GM18508 (cell line): ENCODE data around the gene RABGAP1L.
"Not testable (repeated sequence)": the region's sequence is repeated elsewhere in the genome, so short reads cannot be mapped to it uniquely, and the experiment has no call there.

Source experiments
- ATAC-seq: cut with Tn5 transposase; IDR thresholded peaks from one replicate; pipeline ENCODE4 v1.9.1; 2021; ENCODE audit warnings: moderate number of reproducible peaks; ENCODE audit not compliant: insufficient read depth, unreplicated experiment

The RABGAP1L gene

GRCh38 chr1:174352883-174353608 is 193.7 kb downstream of the RABGAP1L start:
- no peak for ATAC-seq

DNA sequence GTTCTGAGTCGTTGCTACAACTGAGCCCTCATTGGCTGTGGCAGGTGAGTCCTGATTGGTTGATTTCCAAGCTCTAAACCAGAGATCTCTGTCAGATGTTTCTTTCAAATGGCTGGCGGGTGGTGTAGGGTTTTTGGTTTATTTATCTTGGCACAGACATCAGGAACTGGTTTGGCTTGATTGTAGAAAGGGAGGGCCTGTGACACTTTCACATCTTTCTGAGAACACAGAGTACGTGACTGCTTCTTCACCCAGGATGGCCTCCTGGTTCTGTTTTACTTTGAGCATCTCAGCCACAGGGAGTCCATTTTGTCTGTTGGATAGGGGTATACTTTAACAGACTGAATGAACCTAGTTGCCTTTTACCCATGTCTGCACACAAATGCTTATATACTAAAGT is 199.0 kb downstream of the RABGAP1L start:
- ATAC-seq: no peak

GRCh38 chr1:174358786-174359453 is 199.6 kb downstream of the RABGAP1L start:
- ATAC-seq: no peak

- no peak for ATAC-seq
Observed at GRCh38 chr1:174359454-174359805, 200.1 kb downstream of the RABGAP1L start.

DNA sequence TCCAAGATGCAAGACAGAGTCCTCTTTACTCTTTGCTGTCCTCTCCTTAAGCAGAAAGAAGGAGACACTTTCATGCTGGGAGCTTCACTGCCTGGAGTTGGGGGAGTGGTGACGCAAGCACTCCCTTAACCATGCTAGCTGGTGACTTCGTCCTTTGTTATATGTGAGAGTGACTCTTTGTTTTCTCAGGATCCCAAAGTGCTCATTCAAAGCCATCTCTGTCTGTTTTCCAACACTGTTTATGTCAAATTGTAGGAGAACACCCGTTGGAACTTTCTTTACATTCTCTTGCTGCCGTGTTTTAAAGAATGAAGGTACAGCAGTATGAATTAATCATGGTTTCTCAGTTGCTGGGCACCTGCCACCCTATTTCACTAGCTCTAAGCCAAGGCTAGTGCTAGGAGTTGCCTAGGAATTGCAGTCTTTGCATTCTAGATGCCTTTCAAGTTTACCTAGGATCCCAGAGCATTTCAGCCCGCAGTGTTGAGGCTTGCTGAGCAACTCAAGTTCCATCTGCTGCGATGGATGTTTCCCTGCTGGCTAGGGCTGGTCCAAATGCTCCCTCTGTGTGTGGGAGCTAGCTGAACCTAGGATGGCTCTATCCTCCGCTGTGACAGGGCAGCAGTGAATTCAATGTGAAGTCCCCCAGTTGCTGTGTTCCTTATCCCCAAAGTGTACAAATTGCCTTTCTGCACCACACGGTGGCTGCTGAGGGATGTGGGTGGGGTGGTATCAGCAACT is 205.8 kb downstream of the RABGAP1L start:
- no peak for ATAC-seq

GRCh38 chr1:174366946-174367345 is 207.6 kb downstream of the RABGAP1L start:
- no peak for ATAC-seq

DNA sequence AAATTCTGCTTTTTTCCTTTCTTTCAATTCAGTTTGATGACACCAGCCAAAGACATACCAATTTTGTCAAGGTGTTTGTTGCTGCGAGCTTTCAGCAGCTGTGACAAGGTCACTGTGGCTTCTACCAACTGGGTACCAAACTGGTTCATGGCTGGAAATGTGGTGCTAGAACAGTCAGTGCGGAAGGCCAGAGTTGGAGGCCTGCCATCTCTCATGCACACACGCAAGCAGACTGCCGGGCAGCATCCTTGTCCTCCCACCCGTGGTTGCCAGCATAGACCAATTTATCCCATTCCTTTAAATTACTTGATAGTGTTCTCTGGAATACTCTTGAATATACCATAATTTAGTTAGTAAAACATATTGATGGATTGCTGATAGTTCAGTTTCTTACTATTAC is 208.6 kb downstream of the RABGAP1L start:
- ATAC-seq: no peak

DNA sequence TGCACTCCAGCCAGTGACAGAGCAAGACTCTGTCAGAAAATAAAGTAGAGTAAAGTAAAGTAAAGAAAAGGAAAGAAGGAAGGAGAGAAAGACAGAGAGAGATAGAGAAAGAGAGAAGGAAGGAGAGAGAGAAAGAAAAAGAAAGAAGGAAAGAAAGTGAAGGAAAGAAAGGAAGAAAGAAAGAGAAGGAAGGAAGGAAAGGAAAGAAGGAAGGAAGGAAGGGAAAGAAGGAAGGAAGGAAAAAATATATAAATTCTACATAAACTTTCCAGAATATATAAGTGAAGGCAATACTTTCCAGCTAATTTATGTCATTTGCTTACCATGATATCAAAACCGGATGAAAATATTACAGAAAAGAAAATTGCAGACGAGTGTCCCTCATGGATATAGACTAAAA is 216.7 kb downstream of the RABGAP1L start:
- ATAC-seq: no peak

GRCh38 chr1:174391716-174392115 is 232.4 kb downstream of the RABGAP1L start:
- no peak for ATAC-seq

DNA sequence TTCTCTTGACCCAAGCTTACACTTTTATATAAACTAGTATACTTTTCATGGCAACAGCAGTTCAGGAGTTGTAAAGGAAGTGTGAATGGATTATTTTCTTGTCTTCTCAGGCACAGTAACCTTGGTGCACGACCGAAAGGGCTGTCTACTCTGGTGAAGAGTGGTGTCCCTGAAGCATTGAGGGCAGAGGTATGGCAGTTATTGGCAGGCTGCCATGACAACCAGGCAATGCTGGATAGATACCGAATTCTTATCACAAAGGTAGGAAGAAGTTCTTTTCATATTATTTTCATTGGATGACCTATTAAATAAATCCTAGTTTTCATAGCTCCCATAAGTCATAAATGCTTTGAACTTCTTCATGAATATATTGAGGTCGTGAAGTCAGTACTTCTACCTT is 234.6 kb downstream of the RABGAP1L start:
- ATAC-seq: no peak

DNA sequence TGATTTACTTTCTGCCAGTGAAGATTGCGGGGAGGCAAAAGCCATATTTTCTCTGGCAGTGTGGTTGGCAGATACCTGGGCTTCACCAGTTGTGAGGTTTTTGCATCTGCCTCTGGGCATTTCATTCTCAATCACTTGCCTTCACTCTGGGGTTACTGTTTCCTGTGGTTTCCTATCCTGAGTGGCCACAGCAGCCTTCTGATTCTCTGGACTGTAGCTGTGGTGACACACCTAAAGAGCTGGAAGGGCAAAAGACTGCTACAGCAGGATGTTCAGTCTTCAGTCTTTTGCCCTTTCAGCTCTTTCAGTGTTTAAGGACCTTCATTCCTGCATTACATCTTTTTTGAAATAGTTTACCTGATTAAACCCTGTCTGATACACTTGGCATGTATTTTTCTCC is 237.9 kb downstream of the RABGAP1L start:
- no peak for ATAC-seq

DNA sequence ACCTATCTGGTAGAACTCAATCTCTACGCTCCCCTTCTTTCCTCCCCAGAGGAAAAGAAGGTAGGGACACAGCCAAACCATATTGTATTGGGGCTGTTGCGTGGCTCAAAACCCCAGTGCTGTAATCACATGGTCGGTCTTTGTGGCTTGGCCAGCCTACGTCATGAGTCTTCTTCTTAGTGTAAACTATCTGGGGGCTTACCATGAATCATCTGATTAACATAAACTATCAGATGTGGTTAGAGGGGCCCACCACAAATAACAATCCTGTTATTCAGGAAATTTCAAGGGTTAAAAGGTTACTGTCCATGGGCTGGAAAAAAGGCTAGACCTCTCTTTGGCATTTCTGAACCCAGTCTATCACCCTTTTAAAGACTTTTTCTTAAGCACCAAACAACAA is 238.9 kb downstream of the RABGAP1L start:
- peak; percentile 43 for ATAC-seq

DNA sequence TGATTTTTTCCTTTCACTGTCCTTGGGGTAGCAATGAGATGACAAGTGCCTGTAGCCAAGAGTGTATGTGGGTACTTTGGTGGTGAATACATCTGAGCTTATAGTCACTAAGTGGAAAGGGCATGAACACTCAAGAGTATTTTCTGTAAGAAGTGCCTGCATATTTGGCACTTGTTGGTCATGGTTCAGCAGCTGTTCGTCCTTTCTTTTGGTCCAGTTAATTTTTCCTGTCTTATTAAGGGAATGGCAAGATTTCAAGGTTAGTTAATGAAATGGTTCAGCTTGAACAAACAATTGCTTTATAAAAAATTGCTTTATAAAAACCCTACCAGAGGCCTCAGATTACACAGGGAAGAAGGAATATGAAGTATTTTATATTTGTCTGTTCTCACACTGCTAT is 239.9 kb downstream of the RABGAP1L start:
- no peak for ATAC-seq

DNA sequence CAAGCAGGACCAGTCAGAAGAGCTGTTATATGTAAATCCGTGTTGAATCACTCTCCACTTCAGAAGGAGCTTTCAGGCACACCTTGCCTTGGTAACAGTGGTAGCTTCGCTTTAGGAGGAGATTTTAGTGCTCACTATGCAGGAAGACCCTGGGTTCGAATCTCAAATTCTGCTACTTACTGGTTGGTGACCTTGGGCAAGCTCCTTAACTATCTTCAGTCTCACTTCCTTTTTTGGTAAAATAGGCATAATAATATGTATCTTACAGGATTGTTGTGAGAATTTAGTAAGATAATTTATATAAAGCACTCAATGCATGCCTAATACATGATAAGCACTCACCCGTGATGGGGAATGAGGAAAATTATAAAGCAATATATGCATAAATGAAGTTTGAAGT is 241.8 kb downstream of the RABGAP1L start:
- no peak for ATAC-seq

DNA sequence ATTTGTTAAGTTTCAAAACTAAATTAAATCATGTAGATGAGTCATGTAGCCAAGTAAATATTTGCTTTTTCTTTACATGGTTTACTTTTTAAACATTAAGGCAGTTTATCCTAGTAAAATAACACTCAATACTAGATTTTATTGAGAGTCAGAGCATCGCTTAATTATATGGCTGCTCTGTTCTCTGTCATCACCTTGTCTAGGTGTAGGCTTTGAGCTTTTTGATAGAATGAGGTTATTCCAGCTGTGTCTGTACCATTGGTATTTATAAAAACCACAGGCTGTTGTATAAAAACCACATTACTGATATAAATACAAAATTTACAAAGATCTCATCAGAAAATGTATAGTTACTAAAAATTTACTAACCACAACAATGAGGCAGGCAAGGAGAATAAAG is 245.9 kb downstream of the RABGAP1L start:
- ATAC-seq: no peak

GRCh38 chr1:174406421-174406820 is 247.1 kb downstream of the RABGAP1L start:
- ATAC-seq: no peak

- no peak for ATAC-seq
Observed at GRCh38 chr1:174407665-174408064, 248.3 kb downstream of the RABGAP1L start.

GRCh38 chr1:174408146-174408545 is 248.8 kb downstream of the RABGAP1L start:
- ATAC-seq: no peak

GRCh38 chr1:174409801-174410200 is 250.5 kb downstream of the RABGAP1L start:
- not testable (repeated sequence) for ATAC-seq

DNA sequence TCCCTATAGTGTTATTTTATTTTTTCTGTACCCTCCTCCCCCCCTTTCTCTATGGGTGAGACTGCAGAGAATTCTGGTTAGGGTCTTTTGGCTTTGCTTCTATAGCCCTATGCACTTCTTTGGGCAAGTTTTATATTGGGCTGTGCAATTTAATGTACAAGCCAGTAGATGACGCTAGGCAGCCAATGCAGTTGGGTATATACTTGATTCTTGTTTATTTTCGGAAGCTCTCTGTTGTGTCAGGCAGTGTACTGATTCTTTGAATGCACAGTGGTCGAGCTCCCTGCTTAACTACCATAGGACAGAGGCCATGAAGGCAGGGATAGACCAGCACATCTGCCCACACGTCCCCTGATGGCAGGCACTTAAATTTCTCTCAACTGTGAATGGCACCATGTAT is 254.3 kb downstream of the RABGAP1L start:
- no peak for ATAC-seq

DNA sequence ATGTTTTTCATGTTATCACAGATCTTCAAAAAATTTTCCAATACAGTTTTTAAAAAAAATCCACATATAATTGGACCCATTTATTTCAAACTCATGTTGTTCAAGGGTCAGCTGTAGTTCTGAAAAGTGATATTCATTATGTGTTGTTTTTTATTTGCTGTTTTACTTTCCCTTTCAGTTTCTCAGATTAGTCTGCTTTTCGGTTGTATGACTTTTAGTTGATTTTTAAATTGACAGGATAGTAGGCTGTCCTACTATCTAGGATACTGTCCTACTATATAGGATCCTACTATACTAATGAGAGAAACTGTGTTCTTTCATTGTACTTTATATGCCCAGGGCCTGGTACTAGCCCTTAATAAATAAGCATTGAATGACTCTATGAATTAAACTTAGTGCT is 254.9 kb downstream of the RABGAP1L start:
- ATAC-seq: no peak
